GM19043 (cell line): Measurements from ENCODE around the gene MARCHF6.
"Not testable (repeated sequence)": the region's sequence is repeated elsewhere in the genome, so short reads cannot be mapped to it uniquely, and the experiment has no call there.

Experiments
- ATAC-seq: cut with Tn5 transposase; IDR thresholded peaks from one replicate; pipeline ENCODE4 v1.9.1; 2021; ENCODE audit warnings: low read depth; ENCODE audit not compliant: unreplicated experiment

The MARCHF6 gene, protein sequence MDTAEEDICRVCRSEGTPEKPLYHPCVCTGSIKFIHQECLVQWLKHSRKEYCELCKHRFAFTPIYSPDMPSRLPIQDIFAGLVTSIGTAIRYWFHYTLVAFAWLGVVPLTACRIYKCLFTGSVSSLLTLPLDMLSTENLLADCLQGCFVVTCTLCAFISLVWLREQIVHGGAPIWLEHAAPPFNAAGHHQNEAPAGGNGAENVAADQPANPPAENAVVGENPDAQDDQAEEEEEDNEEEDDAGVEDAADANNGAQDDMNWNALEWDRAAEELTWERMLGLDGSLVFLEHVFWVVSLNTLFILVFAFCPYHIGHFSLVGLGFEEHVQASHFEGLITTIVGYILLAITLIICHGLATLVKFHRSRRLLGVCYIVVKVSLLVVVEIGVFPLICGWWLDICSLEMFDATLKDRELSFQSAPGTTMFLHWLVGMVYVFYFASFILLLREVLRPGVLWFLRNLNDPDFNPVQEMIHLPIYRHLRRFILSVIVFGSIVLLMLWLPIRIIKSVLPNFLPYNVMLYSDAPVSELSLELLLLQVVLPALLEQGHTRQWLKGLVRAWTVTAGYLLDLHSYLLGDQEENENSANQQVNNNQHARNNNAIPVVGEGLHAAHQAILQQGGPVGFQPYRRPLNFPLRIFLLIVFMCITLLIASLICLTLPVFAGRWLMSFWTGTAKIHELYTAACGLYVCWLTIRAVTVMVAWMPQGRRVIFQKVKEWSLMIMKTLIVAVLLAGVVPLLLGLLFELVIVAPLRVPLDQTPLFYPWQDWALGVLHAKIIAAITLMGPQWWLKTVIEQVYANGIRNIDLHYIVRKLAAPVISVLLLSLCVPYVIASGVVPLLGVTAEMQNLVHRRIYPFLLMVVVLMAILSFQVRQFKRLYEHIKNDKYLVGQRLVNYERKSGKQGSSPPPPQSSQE

DNA sequence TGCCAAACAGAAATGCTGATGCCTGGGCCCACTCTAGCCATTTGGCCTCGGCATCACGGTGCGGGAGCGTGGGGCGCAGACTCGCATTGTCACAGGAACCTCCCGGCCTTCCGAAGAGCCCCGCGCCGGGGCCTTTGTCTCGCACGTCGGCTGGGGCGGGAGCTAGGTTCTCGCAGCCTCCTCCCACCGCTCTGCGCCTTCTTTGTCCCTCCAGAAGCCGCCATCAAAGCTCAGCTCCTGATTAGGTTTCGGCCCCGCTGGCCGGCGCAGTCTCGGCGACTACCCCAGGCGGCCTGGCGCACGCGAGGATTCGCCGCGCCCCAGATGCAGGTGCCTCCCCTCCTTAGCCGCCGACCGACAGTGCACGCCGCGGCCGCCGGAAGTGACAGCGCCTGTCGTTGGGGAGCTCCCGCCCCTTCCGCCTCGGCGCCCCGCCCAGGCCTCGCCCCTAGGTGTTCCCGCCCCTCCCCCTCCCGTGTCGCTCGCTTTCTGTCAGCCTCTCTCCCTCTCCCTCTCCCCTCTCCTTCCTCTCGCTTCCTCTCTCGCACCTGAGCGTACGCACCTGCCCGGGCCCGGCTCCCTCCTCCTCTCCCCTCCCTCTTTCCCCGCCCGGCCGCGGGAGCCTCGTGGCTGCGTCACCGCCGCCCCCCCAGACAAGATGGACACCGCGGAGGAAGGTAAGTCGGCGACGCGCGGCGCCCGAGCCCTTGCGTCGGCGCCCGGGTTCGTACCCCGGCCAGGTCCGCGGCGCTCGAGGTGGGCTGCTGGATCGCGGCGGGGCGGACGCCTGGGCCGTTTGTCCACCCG lies at the start of gene MARCHF6:
Gene MARCHF6 (plus strand): TSS at position 455 of the 807 bp plus-strand sequence. CDS start 204 bp downstream, at position 659.
- peak; percentile 81 for ATAC-seq

DNA sequence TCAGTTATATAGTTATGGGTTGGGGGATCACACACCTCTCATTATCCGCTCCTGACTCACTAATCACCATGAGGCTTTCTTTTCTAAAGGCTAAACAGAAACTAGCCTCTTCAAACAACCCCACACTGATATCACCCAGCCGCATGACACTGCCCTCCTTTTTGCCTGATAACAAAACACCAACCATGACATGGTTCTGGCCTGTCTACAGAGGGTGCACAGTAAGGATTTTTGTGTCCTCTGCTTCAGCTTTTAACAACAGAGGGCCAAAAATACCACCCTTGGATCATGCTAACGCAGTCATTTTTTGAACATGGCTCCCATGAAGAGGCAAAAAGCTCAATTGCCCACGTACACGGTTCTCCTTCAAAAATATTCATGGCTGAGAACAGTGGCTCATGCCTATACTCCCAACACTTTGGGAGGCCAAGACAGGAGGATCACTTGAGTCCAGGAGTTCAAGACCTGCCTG lies 49.8 kb upstream of the MARCHF6 start:
- ATAC-seq, result no peak

DNA sequence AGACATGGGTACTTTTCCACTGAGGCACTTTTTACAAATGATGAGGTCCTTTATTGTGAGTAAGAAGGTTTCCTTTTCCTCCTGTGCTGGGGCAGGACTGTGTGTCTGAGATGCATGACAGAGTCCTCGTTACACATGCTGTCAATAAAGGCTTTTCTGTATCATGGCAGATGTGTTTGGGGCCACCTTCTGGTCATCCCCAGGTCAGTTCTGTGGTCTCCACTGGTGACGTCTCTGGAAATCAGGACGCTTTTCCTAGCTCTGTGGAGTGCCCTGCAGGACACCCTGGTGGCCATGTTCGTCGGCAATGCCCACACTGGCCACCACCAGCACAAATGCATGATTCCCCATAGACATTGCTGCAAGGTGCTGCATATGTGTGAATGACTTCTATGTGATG lies 48.6 kb upstream of the MARCHF6 start:
- ATAC-seq, result no peak

GRCh38 chr5:10306114-10306513 lies 47.4 kb upstream of the MARCHF6 start:
- ATAC-seq, result no peak

DNA sequence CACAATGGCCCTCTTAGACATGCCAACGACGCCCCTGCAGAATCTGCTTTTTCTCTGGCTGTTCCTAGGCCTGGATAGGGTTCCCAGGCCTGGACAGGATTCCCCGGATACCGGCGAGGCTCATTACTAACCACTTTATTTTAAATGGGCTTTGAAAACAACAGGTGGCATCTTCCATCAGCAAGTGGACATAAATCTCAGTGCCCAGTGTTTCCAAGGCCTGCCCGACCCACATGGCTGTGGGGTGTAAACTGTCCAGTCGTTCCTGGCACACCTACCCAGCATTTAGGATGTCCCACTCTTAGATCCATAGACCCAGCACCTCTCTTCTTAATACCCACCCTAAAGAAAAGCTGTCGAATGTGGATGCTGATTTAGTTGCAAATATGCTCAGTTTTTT lies 46.7 kb upstream of the MARCHF6 start:
- no peak for ATAC-seq

GRCh38 chr5:10307206-10308148 lies 46.0 kb upstream of the MARCHF6 start, which contains the start of gene CMBL:
TSS of gene CMBL (minus strand) at chr5:10307902. CDS start at chr5:10290762, 17,140 bp downstream.
- ATAC-seq, result peak; percentile 67

GRCh38 chr5:10308844-10309243 lies 44.7 kb upstream of the MARCHF6 start:
- ATAC-seq, result no peak

DNA sequence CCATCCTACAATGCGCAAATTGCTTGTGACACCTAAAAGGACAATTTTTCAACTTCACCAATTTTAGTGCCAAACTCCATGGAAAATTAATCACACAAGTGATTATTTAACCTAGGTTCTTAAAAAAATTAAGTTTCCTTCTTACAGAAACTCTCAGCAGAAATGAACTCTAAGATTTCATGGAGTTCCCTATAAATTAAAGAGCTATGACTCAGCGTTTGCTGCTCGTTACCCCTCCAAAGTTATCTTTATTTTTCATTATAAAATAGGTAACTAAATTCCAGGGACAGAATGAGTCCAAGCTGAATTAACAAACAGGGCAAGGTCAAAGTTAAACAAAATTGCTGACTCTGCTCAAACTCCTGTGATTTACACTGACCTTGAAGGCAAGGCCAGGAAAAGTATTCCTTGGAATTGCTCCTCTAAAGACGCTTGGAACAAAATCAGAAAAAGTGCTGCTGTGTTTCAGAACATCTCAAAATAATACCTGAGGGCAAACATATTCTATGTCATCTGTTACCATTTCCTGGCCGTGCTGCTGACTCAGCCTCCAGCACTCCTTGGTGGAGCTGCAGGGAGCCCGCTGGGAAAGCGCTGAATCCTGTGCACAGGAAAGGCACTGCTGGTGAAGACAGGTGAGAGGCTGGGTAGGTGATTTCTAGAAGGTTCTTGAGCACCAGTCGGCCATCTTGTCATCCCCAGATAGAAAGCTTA lies 43.3 kb upstream of the MARCHF6 start:
- ATAC-seq, result no peak

- not testable (repeated sequence) for ATAC-seq
Observed at GRCh38 chr5:10310835-10311570, 42.5 kb upstream of the MARCHF6 start.

DNA sequence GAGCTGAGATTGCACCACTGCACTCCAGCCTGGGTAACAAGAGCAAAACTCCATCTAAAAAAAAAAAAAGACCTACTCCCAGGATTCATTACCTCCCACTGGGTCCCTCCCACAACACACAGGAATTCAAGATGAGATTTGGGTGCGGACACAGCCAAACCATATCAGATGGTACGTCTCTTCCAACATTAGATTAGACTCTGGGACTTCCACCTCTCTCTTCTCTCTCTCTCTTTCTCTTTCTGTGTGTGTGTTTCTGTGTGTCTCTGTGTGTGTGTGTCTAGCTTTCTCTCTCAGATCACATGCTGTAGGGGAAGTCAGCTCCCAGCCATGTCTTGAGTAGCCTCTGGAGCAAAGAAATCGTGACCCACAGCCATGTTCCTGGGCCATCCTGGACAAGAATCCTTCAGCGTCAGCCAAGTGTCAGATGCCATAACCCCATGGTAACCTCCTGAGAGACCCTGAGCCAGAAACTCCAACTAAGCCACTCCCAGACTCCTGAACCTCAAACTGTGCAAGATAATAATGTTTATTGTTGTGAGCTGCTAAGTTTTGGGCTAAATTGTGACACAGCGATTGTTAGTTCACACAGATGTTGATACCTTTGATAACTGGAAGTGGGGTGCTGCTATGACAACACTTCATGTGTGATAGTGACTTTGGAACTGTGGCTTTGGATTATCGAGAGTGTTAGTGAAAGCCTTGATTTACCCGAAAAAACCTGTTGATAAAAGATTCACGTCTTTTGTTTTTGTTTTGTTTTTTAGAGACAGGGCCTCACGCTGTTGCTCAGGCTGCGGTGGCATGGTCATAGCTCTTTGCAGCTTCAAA lies 41.7 kb upstream of the MARCHF6 start:
- no peak for ATAC-seq

DNA sequence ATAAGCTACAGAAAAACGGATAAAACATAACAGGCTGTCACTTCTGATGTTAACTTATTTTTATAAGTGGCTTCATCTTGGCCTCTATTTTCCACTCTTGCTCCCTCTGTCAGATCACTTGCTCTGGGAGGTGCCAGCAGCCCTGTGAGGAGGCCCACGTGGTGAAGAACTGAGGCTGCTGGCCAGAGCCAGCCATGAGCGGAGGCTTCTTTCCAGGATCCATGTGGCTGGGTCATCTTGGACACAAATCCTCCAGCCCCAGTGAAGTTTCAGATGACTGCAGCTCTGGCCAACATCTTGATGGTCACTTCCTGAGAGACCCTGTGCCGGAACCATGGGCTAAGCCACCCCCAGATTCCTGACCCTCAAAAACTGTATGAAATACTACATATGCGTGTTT lies 38.3 kb upstream of the MARCHF6 start:
- no peak for ATAC-seq

DNA sequence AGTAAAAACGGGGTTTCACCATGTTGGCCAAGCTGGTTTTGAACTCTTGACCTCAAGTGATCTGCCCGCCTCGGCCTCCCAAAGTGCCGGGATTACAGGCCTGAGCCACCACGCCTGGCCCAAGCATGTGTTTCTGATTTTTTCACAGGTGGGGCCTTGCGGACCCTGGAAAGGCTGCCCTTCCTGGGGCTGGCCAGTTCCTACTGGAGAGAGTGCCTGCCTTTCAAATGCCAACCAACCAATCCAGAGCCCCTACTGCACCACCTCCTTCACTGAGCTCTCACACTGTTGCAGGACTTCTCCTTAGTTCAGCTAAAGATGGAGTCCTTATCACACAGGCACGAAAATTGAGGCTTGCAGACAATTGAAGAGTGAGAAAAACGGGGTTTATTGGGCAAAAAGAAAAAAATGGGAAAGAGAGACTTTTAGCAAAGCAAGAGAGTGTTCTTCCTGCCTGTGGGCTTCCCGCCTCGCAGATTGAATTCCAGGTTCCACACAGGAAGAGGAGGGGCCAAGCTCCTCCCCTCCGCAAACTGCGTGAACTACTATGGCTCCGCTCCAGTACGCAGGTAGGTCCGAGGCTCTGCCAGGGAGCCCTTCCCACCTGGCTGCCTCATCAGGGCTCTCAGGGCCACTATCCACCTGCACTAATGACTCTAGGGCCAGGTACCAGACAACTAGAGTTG lies 37.5 kb upstream of the MARCHF6 start:
- no peak for ATAC-seq

GRCh38 chr5:10317825-10318682 lies 35.4 kb upstream of the MARCHF6 start:
- peak; percentile 67 for ATAC-seq

DNA sequence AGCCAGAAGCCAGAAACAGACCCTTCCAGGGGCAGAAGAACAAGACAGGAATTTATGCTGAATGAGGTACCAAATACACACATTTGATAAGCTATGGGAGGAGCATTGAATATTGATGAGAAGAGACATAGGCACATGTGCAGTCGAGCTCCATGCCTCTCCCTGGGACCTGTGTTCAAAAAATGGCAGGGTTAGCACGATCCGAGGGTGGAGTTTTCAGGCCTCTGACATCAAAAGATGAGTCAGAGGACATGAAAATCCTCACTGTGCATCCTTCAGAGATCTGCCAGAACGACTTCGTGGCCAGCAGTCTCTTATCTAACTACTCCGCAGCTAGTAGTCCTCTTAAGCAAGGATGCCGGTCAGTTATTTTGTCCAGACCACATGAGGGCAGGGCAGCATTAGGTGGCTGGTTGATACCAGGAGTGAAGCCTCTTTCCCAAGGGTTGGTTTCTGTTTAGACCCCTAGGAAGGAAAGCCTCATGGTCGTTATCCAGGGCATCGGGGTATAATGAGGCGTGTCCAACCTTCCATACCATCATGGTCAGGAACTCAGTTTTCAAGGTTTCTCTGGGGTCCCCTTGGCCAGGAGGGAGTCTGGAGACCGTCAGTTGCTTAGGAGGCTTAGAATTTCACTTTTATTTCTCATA lies 34.2 kb upstream of the MARCHF6 start:
- ATAC-seq, result no peak

DNA sequence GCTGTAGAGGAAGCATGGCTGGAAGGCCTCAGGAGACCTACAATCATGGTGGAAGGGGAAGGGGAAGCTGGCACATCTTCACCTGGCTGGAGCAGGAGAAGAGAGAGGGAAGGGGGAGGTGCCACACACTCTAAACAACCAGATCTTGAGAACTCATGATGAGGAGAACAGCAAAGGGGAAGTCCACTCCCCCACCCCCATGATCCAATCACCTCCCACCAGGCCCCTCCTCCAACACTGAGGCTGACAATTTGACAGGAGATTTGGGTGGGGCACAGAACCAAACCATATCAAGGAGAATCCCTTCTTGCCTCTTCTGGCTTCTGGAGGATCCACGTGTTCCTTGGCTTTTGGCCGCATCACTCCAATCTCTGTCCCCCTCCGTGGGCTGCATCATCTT lies 32.7 kb upstream of the MARCHF6 start:
- no peak for ATAC-seq
